Activated naive CD8-positive, alpha-beta T cell treated with anti-CD3 and anti-CD28 coated beads, Interleukin-2, amount 50 U/mL, for 16 hours (primary cell): ENCODE measurements around the gene NECTIN1.
"Not testable (repeated sequence)": the region's sequence is repeated elsewhere in the genome, so short reads cannot be mapped to it uniquely, and the experiment has no call there.

ENCODE experiments used
- DNase-seq: peaks from one replicate; pipeline ENCODE4 v3.0.0-alpha.2; 2020; ENCODE audit warnings: low read depth, low spot score

The NECTIN1 gene

GRCh38 chr11:119618208-119618909 is 110.6 kb downstream of the NECTIN1 start:
- no peak for DNase-seq

GRCh38 chr11:119617340-119617713 is 111.7 kb downstream of the NECTIN1 start:
- DNase-seq: no peak

GRCh38 chr11:119616586-119617339 is 112.2 kb downstream of the NECTIN1 start:
- DNase-seq: no peak

- DNase-seq: no peak
These were observed 113.2 kb downstream of the NECTIN1 start for GRCh38 chr11:119615882-119616196.

GRCh38 chr11:119615003-119615881 is 113.8 kb downstream of the NECTIN1 start:
- DNase-seq: no peak

GRCh38 chr11:119614222-119615002 is 114.6 kb downstream of the NECTIN1 start:
- no peak for DNase-seq

GRCh38 chr11:119612814-119613213 is 116.2 kb downstream of the NECTIN1 start:
- DNase-seq: no peak

GRCh38 chr11:119610836-119611426 is 118.1 kb downstream of the NECTIN1 start:
- DNase-seq: no peak

GRCh38 chr11:119608781-119609180 is 120.2 kb downstream of the NECTIN1 start:
- no peak for DNase-seq

- DNase-seq: no peak
These were observed 120.8 kb downstream of the NECTIN1 start for GRCh38 chr11:119608201-119608600.

GRCh38 chr11:119607726-119608125 is 121.3 kb downstream of the NECTIN1 start:
- no peak for DNase-seq

- DNase-seq: no peak
These were observed 123.8 kb downstream of the NECTIN1 start for GRCh38 chr11:119605137-119605665.

GRCh38 chr11:119602745-119603373 is 126.1 kb downstream of the NECTIN1 start:
- DNase-seq: no peak

- DNase-seq: no peak
These were observed 129.0 kb downstream of the NECTIN1 start for GRCh38 chr11:119599864-119600541.

- DNase-seq: not testable (repeated sequence)
These were observed 133.1 kb downstream of the NECTIN1 start for GRCh38 chr11:119595941-119596340.

- no peak for DNase-seq
These were observed 134.3 kb downstream of the NECTIN1 start for GRCh38 chr11:119594639-119595249.

- no peak for DNase-seq
These were observed 135.7 kb downstream of the NECTIN1 start for GRCh38 chr11:119593346-119593745.

- DNase-seq: no peak
These were observed 136.4 kb downstream of the NECTIN1 start for GRCh38 chr11:119592642-119593041.

- DNase-seq: no peak
These were observed 137.1 kb downstream of the NECTIN1 start for GRCh38 chr11:119591836-119592310.
